Smooth muscle cell of the brain vasculature (primary cell): ENCODE results near the gene PIP4P1.
"Not testable (repeated sequence)": the region's sequence is repeated elsewhere in the genome, so short reads cannot be mapped to it uniquely, and the experiment has no call there.

Source experiments
- DNase-seq: peaks from one replicate; pipeline ENCODE4 v3.0.0-alpha.2; 2012; ENCODE audit warnings: low read depth, low spot score

The PIP4P1 gene

GRCh38 chr14:20461225-20462141, at the start of gene PIP4P1:
Gene PIP4P1 (minus strand): TSS chr14:20461434. CDS start chr14:20461325, 109 bp downstream.
- DNase-seq, result peak; percentile 100

- DNase-seq, result no peak
Measured at GRCh38 chr14:20508367-20508766, 47.1 kb upstream of the PIP4P1 start.

GRCh38 chr14:20507537-20507936, 46.3 kb upstream of the PIP4P1 start:
- not testable (repeated sequence) for DNase-seq

- not testable (repeated sequence) for DNase-seq
Measured at GRCh38 chr14:20506752-20507151, 45.5 kb upstream of the PIP4P1 start.

- not testable (repeated sequence) for DNase-seq
Measured at GRCh38 chr14:20506276-20506675, 45.0 kb upstream of the PIP4P1 start.

DNA sequence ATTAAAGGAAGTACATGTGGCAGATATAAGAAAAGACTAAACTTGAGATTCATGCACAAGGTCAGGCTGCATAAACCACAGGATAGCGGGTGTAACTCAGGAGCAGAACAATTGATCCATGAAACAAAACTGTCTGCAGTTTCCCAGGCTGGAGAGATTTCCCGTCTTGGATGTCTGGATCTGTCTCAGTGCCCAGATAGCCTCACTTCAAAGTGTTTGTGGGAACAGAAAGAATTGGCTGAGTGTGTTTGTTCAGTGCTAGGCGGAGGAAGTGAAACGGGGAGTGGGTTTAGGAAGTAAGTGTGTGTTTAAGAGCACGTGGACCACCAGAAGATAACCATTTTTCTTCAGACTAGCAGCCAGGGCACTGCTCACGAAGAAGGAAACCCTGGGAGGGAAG, 42.7 kb upstream of the PIP4P1 start:
- DNase-seq, result no peak

DNA sequence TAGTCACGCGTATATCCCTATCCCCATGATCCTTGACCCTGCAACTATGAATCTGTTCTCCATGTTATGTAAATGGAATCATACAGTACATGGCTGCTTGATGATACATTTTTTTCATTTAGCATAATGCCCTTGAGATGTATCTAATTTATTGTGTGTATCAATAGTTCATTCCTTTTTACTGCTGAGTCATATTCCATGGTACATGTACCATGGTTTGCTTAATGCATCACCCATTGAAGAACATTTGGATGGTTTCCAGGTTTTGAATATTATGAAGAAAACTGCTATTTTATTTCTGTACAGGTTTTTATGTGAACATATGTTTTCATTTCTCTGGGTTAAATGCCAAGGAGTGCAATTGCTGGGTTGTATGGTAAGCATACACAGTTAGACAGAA, 40.1 kb upstream of the PIP4P1 start:
- DNase-seq, result no peak

DNA sequence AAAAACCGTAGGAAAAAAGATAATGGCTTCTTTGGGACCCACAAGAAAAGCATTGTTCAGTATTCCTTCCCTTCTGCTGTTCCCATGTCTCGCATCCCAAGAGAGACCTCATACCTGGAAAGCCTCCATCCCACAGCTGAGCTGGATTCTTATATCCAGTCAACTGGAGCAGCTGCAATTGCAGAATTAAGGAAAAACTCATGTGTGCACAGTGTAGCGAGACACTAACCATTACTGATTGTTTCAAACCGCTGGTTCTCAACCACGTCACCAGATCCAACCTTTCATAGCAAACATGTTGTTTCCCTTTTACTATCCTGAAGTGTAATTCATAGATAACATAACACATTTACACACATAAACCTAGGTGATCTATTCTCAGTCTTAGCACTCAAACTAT, 38.6 kb upstream of the PIP4P1 start:
- no peak for DNase-seq

GRCh38 chr14:20499108-20499507, 37.9 kb upstream of the PIP4P1 start:
- DNase-seq, result no peak

GRCh38 chr14:20498622-20499021, 37.4 kb upstream of the PIP4P1 start:
- no peak for DNase-seq

DNA sequence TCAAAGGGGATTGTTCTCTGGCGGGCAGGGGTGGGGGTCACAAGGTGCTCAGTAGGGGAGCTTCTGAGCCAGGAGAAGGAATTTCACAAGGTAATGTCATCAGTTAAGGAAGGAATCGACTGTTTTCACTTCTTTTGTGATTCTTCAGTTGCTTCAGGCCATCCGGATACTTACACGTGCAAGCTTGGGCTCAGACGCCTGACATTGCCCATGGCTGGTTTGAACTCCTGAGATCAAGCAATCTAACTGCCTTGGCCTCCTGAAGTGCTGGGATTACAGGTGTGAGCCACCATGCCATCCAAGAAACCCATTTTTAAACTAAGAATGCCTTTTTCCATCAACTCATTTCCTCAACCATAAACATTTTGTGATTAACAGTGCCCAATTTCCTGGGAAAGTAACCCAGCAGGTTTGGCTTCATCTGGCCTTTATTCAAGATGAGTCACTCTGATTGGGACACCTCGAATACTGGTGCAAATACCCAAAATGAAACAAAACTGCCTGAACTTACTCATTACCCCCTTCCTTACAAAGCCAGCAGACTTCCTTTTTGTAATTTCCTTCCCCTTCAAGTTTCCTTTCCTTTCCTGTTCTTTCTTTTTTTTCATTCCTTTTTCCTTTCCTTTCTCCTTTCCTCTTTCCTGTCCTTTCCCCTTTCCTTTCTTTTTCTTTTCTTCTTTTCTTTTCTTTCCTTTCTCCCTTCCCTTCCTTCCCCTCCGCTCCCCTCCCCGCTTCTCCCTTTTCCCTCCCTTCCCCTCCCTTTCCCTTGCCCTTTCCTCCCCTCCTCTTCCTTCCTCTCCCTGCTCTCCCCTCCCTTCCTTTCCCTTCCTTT, 33.9 kb upstream of the PIP4P1 start:
- DNase-seq, result no peak

DNA sequence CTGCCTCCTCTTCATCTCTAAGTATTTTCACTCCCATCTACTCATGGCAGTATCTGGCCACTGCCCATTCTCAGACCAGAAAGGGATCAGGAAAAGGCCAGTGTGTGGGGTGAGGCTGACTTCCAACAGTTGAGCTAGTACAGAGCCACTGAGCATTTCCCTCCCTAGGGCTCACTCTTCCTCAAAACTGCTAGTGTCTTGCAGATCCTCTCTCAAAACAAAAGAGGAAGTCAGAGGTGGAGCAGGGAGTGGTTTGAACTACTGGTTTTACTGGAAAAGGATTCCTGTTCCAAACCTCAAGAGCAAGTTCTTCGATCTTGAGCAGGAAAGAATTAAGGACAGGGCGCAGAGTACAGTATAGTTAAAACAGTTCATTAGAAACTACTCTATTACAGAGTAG, 32.4 kb upstream of the PIP4P1 start:
- DNase-seq, result no peak

DNA sequence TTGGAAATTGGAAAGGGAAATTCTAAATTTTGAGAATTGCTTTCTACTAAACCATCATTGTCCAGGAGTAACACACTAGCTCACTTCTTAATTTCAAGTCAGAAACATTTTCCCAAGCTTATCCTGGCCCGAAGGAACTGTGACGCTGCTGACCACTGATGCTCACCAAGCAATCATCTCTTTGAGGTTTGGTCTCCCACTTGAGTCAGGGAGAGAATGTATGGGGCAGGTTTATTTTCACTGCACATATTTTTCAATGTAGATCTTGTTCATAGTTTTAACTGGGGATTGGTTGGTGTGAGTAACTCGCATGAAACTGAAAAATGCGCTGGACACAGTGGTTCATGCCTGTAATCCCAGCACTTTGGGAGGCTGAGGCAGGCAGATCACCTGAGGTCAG, 31.3 kb upstream of the PIP4P1 start:
- DNase-seq, result no peak

GRCh38 chr14:20490563-20490962, 29.3 kb upstream of the PIP4P1 start:
- no peak for DNase-seq

- DNase-seq, result no peak
Measured at GRCh38 chr14:20489093-20489994, 28.1 kb upstream of the PIP4P1 start.

GRCh38 chr14:20487396-20487725, 26.1 kb upstream of the PIP4P1 start:
- no peak for DNase-seq

DNA sequence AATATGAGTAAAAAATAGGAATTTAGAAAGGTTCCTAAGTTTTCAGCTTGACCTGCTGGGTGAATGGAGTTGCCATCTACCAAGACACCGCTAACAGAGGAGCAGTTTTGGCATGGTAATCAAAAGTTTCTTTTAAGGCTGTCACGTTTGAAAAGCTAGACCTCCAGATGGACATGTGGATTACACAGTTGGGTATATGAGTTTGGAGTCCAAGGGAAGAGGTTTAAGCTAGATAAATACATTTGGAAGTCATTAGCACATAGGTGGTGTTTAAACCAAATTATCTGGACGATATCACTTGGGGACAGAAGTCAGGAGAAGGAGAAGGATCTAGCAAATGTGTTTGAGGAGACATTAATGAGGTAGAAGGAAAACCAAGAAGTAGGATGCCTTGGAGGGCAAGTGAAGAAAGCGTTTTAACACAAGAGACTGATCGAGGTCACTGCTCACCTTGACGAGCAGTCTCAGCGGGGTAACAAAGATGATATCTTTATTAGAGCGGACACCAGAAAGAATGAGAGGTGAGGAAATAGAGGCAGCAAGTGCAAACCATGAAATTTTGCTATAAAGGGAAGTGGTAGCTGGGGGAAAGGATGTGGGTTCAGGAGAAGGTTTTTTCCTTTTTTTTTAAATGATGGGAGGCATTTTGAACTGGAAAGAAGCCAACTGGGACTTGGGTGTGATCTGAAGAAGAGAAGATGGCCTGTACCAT, 25.6 kb upstream of the PIP4P1 start:
- DNase-seq, result no peak

DNA sequence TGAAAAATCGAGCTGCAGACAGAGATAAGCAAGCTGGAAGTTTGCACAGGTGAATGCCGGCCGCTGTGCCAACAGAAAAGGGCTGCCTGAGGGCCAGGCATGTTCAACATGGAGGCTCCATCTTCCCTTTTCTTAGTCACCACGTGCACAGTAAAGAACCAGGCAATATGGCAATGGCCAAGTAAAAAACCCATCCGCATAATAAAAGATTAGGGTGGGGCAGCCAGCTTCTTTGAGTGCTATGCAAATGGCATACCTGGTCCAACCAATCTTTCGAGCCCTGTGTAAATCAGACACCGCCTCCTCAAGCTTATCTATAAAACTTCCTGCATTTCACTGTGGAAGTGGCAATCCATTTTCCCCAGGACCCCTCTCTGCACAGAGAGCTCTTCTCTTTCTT, 24.7 kb upstream of the PIP4P1 start:
- DNase-seq, result no peak

GRCh38 chr14:20482382-20482781, 21.1 kb upstream of the PIP4P1 start:
- no peak for DNase-seq

- DNase-seq, result no peak
Measured at GRCh38 chr14:20478894-20479293, 17.7 kb upstream of the PIP4P1 start.
